Stomach (tissue), 4 donors: ENCODE results near the gene ZIC1.

Experiments
- POLR2AphosphoS5 ChIP-seq, 3 donors: sonication (generic); formaldehyde crosslinking; IDR thresholded peaks; one replicate each; pipeline ENCODE4 v1.6.1; 2016; ENCODE audit warnings: antibody characterized with exemption in 3 of 3
- TF ChIP-seq, protein P1 (sequence below), 7 experiments: fragments of 450-650 bp in 4 of 7; fragments of 200-600 bp in 3 of 7; sonication (generic) in 3 of 7; IDR thresholded peaks; one replicate each; pipeline ENCODE4 v1.5.1; 2016 to 2019; ENCODE audit warnings: antibody characterized with exemption in 7 of 7, control low read depth in 2 of 7, mild to moderate bottlenecking in 1 of 7

DNA sequence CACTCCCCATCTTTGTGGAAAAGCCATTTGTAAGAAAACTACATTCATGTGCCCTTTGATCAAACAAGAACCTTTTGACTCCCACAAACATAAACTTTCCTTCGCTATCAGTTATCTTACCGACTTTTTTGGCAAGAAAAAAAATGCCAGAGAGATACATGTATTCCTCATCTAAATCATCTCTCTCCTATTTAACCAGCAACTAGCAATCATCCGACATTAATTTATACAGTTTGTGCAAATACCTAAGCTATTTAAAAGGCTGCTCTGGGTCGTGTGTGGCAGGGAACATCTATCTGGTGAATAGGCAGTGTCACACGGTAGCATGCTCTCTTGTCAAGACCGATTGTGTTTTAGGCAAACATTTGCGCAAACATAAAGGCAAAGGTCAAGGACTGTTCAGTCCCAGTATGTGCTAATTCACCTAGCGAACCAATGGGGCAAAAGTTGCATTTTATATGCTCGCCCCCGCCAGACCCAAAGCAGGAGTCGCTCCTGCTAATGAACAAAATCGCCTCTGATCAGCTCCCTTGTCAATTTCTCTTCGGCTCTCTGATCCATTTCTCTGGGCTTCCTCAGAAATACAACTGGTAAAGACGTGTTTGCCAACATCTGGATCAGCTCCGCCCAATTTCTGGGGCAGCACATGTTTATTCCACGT lies 40.5 kb upstream of the ZIC1 start:
- TF ChIP-seq, protein P1, sequence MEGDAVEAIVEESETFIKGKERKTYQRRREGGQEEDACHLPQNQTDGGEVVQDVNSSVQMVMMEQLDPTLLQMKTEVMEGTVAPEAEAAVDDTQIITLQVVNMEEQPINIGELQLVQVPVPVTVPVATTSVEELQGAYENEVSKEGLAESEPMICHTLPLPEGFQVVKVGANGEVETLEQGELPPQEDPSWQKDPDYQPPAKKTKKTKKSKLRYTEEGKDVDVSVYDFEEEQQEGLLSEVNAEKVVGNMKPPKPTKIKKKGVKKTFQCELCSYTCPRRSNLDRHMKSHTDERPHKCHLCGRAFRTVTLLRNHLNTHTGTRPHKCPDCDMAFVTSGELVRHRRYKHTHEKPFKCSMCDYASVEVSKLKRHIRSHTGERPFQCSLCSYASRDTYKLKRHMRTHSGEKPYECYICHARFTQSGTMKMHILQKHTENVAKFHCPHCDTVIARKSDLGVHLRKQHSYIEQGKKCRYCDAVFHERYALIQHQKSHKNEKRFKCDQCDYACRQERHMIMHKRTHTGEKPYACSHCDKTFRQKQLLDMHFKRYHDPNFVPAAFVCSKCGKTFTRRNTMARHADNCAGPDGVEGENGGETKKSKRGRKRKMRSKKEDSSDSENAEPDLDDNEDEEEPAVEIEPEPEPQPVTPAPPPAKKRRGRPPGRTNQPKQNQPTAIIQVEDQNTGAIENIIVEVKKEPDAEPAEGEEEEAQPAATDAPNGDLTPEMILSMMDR (IDR thresholded peaks at IDR 0.05): no peak
- no peak for TF ChIP-seq POLR2AphosphoS5 (IDR thresholded peaks at IDR 0.05)
